Measurements from ENCODE around the gene TMEM150C. TPM values are rescaled to one million over a fixed set of nuclear protein-coding genes. Genes with fewer than 3 reads are reported as not detected.
"Not testable (repeated sequence)": the region's sequence is repeated elsewhere in the genome, so short reads cannot be mapped to it uniquely, and the experiment has no call there.

TMEM150C gene
- total RNA-seq, 1 donor from 2014 or later = 0.95 TPM

DNA sequence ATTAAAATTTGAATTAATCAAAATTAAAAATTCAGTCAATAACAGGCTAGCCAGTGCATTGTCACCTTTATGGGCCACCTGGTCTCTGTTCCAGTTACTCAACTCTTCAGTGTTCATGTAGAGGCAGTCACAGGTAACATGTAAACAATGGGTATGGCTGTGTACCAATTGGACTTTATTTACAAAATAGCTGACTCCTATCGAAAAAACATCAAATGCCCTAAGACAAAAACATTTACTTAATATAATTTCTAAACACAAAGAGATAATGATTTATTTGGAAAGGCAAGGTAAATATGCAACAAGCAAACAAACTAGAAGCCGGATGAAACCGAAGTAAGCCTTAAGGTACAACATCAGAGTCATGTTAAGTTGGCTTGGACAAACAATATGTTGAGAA is 8.8 kb downstream of the TMEM150C start:
- Histone ChIP-seq H3K4me1 (ENCODE audit: insufficient read depth, low read length) (no peaks in the 10 kb centered on the region), H3K4me2 (ENCODE audit: low read length) (no peak overlapping the region), H4K20me1 (ENCODE audit: insufficient read depth, low read length) (no peaks in the 10 kb centered on the region), H3K9ac (ENCODE audit: low read length) (no peak overlapping the region), H3K9me3 (ENCODE audit: insufficient read depth, low read depth, low read length) (no peaks in the 10 kb centered on the region), H2AFZ (ENCODE audit: low read depth, low read length) (no peak overlapping the region), H3K27ac (ENCODE audit: low read depth, low read length) (no peak overlapping the region), H3K4me3 (ENCODE audit: insufficient read depth, low read depth, low read length) (no peak overlapping the region), H3K36me3 (ENCODE audit: insufficient read depth, low read length) (no peaks in the 10 kb centered on the region), H3K27me3 (ENCODE audit: insufficient read depth, low read length) (peaks cover 2% of the 10 kb centered on the region), H3K79me2 (ENCODE audit: insufficient read depth, low read length) (no peaks in the 10 kb centered on the region)
- Mint-ChIP-seq H3K4me1 (ENCODE audit: low read depth, unreplicated experiment) (no peaks in the 10 kb centered on the region), H3K36me3 (ENCODE audit: low read depth, unreplicated experiment) (no peaks in the 10 kb centered on the region), H3K27ac (ENCODE audit: unreplicated experiment) (no peak overlapping the region), H3K9me3 (ENCODE audit: unreplicated experiment) (no peaks in the 10 kb centered on the region), H3K4me3 (ENCODE audit: unreplicated experiment) (no peak overlapping the region), H3K27me3 (ENCODE audit: low read depth, unreplicated experiment) (peaks cover 5% of the 10 kb centered on the region)
- DNase-seq (ENCODE audit: low read depth) (no peak), FAIRE-seq (no peak)
- TF ChIP-seq EZH2 (IDR thresholded peaks at IDR 0.05; ENCODE audit: insufficient read depth, low read length) = no peak

- no peaks in the 10 kb centered on the region for H4K20me1 ChIP-seq (ENCODE audit: insufficient read depth, low read length)
- H2AFZ ChIP-seq (ENCODE audit: low read depth, low read length) = no peak overlapping the region
- TF ChIP-seq, protein P1, sequence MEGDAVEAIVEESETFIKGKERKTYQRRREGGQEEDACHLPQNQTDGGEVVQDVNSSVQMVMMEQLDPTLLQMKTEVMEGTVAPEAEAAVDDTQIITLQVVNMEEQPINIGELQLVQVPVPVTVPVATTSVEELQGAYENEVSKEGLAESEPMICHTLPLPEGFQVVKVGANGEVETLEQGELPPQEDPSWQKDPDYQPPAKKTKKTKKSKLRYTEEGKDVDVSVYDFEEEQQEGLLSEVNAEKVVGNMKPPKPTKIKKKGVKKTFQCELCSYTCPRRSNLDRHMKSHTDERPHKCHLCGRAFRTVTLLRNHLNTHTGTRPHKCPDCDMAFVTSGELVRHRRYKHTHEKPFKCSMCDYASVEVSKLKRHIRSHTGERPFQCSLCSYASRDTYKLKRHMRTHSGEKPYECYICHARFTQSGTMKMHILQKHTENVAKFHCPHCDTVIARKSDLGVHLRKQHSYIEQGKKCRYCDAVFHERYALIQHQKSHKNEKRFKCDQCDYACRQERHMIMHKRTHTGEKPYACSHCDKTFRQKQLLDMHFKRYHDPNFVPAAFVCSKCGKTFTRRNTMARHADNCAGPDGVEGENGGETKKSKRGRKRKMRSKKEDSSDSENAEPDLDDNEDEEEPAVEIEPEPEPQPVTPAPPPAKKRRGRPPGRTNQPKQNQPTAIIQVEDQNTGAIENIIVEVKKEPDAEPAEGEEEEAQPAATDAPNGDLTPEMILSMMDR (IDR thresholded peaks at IDR 0.05; ENCODE audit: insufficient read depth, low read depth, low read length) = no peak
- TF ChIP-seq EZH2 (IDR thresholded peaks at IDR 0.05; ENCODE audit: insufficient read depth, low read length) = no peak
- DNase-seq (ENCODE audit: low read depth) (no peak), FAIRE-seq (no peak)
- H3K27me3 ChIP-seq (ENCODE audit: insufficient read depth, low read length) = peaks cover 2% of the 10 kb centered on the region
- Mint-ChIP-seq H3K9me3 (ENCODE audit: unreplicated experiment) (peaks cover 1% of the 10 kb centered on the region), H3K4me3 (ENCODE audit: unreplicated experiment) (no peak overlapping the region), H3K27ac (ENCODE audit: unreplicated experiment) (no peak overlapping the region), H3K4me1 (ENCODE audit: low read depth, unreplicated experiment) (no peaks in the 10 kb centered on the region), H3K36me3 (ENCODE audit: low read depth, unreplicated experiment) (no peaks in the 10 kb centered on the region), H3K27me3 (ENCODE audit: low read depth, unreplicated experiment) (peaks cover 3% of the 10 kb centered on the region)
- no peaks in the 10 kb centered on the region for H3K79me2 ChIP-seq (ENCODE audit: insufficient read depth, low read length)
- H3K9me3 ChIP-seq (ENCODE audit: insufficient read depth, low read depth, low read length) = no peaks in the 10 kb centered on the region
- no peak overlapping the region for H3K27ac ChIP-seq (ENCODE audit: low read depth, low read length)
- H3K36me3 ChIP-seq (ENCODE audit: insufficient read depth, low read length) = no peaks in the 10 kb centered on the region
- H3K4me3 ChIP-seq (ENCODE audit: insufficient read depth, low read depth, low read length) = no peak overlapping the region
- no peak overlapping the region for H3K9ac ChIP-seq (ENCODE audit: low read length)
- H3K4me1 ChIP-seq (ENCODE audit: insufficient read depth, low read length) = no peaks in the 10 kb centered on the region
- no peak overlapping the region for H3K4me2 ChIP-seq (ENCODE audit: low read length)
These were observed 10.1 kb downstream of the TMEM150C start for GRCh38 chr4:82551734-82552133.

- not testable (repeated sequence) for H3K4me3 Mint-ChIP-seq (ENCODE audit: unreplicated experiment); H3K27me3 Mint-ChIP-seq (ENCODE audit: low read depth, unreplicated experiment); DNase-seq (ENCODE audit: low read depth); H3K79me2 ChIP-seq (ENCODE audit: insufficient read depth, low read length); H3K27ac Mint-ChIP-seq (ENCODE audit: unreplicated experiment); H3K4me3 ChIP-seq (ENCODE audit: insufficient read depth, low read depth, low read length); H3K4me1 ChIP-seq (ENCODE audit: insufficient read depth, low read length); H3K4me2 ChIP-seq (ENCODE audit: low read length); H3K36me3 Mint-ChIP-seq (ENCODE audit: low read depth, unreplicated experiment); H3K9me3 ChIP-seq (ENCODE audit: insufficient read depth, low read depth, low read length); H3K36me3 ChIP-seq (ENCODE audit: insufficient read depth, low read length); H3K27ac ChIP-seq (ENCODE audit: low read depth, low read length); H3K4me1 Mint-ChIP-seq (ENCODE audit: low read depth, unreplicated experiment); H2AFZ ChIP-seq (ENCODE audit: low read depth, low read length); FAIRE-seq; H4K20me1 ChIP-seq (ENCODE audit: insufficient read depth, low read length); H3K9ac ChIP-seq (ENCODE audit: low read length); H3K9me3 Mint-ChIP-seq (ENCODE audit: unreplicated experiment); H3K27me3 ChIP-seq (ENCODE audit: insufficient read depth, low read length)
These were observed 13.9 kb downstream of the TMEM150C start for GRCh38 chr4:82547850-82548249.

DNA sequence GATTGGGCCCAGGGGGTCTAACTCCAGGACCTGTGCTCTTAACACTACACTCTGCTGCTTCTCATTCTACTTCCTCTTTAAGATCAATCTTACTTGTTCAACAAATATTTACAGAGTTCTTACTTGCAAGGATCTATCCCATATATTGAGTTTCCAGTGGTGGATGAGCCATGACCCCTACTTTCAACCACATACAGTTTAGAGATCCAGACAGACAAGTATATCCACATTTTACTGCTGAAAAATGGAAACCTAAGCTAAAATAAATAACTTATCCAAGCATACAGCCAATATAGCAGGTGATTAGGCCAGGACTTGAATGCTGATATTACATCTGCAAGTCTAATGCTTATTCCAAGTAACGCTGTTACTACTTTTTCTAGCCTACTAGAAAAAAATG is 18.7 kb downstream of the TMEM150C start:
- no peak overlapping the region for H3K27ac ChIP-seq (ENCODE audit: low read depth, low read length)
- no peaks in the 10 kb centered on the region for H3K36me3 Mint-ChIP-seq (ENCODE audit: low read depth, unreplicated experiment)
- no peak for DNase-seq (ENCODE audit: low read depth)
- H4K20me1 ChIP-seq (ENCODE audit: insufficient read depth, low read length) = no peaks in the 10 kb centered on the region
- H3K4me1 ChIP-seq (ENCODE audit: insufficient read depth, low read length) = no peaks in the 10 kb centered on the region
- H3K27ac Mint-ChIP-seq (ENCODE audit: unreplicated experiment) = no peak overlapping the region
- H3K36me3 ChIP-seq (ENCODE audit: insufficient read depth, low read length) = no peaks in the 10 kb centered on the region
- no peaks in the 10 kb centered on the region for H3K4me1 Mint-ChIP-seq (ENCODE audit: low read depth, unreplicated experiment)
- peaks cover 1% of the 10 kb centered on the region for H3K9me3 Mint-ChIP-seq (ENCODE audit: unreplicated experiment)
- no peaks in the 10 kb centered on the region for H3K27me3 Mint-ChIP-seq (ENCODE audit: low read depth, unreplicated experiment)
- no peaks in the 10 kb centered on the region for H3K27me3 ChIP-seq (ENCODE audit: insufficient read depth, low read length)
- no peak overlapping the region for H3K9ac ChIP-seq (ENCODE audit: low read length)
- no peaks in the 10 kb centered on the region for H3K79me2 ChIP-seq (ENCODE audit: insufficient read depth, low read length)
- no peak overlapping the region for H2AFZ ChIP-seq (ENCODE audit: low read depth, low read length)
- no peaks in the 10 kb centered on the region for H3K9me3 ChIP-seq (ENCODE audit: insufficient read depth, low read depth, low read length)
- no peak overlapping the region for H3K4me2 ChIP-seq (ENCODE audit: low read length)
- no peak overlapping the region for H3K4me3 Mint-ChIP-seq (ENCODE audit: unreplicated experiment)
- TF ChIP-seq, protein P1 (IDR thresholded peaks at IDR 0.05; ENCODE audit: insufficient read depth, low read depth, low read length) = no peak
- no peak for TF ChIP-seq EZH2 (IDR thresholded peaks at IDR 0.05; ENCODE audit: insufficient read depth, low read length)
- H3K4me3 ChIP-seq (ENCODE audit: insufficient read depth, low read depth, low read length) = no peak overlapping the region
- no peak for FAIRE-seq
